T-helper 22 cell (primary cell): ENCODE measurements around the gene GOLGA2.

Experiments
- DNase-seq: peaks from one replicate; pipeline ENCODE4 v3.0.0-alpha.2; 2020; ENCODE audit warnings: low read depth

GOLGA2 gene

GRCh38 chr9:128211186-128211980, 64.4 kb downstream of the GOLGA2 start:
- DNase-seq, result no peak

- no peak for DNase-seq
Observed at GRCh38 chr9:128208946-128209669, 66.7 kb downstream of the GOLGA2 start.

GRCh38 chr9:128208386-128208785, 67.4 kb downstream of the GOLGA2 start:
- no peak for DNase-seq

GRCh38 chr9:128206916-128207910, 68.6 kb downstream of the GOLGA2 start:
- DNase-seq, result no peak

- no peak for DNase-seq
Observed at GRCh38 chr9:128206484-128206883, 69.3 kb downstream of the GOLGA2 start.
